ENCODE measurements around the gene TTLL10. TPM values are rescaled to one million over a fixed set of nuclear protein-coding genes. Genes with fewer than 3 reads are reported as not detected.

Gene TTLL10
- polyA plus RNA-seq, 2 of the 4 experiments (the other 2 are of a cell fraction) = not detected

DNA sequence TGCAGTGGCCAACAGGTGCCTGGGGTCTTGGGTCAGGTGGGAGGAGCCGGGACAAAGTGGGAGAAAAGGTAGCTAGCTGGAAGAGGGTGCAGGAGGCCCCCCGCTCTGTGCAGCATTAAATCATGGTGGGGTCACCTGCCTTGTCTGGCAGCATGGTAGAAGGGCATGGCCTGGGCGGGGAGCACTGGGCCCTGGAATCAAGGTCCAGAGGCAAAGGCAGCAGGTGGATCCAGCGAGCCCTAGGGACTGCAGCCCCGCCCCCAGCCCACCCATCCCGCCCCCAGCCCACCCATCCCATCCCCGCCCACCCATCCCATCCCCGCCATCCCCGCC, 16.7 kb upstream of the TTLL10 start (continued):
- TF ChIP-seq, protein P1, sequence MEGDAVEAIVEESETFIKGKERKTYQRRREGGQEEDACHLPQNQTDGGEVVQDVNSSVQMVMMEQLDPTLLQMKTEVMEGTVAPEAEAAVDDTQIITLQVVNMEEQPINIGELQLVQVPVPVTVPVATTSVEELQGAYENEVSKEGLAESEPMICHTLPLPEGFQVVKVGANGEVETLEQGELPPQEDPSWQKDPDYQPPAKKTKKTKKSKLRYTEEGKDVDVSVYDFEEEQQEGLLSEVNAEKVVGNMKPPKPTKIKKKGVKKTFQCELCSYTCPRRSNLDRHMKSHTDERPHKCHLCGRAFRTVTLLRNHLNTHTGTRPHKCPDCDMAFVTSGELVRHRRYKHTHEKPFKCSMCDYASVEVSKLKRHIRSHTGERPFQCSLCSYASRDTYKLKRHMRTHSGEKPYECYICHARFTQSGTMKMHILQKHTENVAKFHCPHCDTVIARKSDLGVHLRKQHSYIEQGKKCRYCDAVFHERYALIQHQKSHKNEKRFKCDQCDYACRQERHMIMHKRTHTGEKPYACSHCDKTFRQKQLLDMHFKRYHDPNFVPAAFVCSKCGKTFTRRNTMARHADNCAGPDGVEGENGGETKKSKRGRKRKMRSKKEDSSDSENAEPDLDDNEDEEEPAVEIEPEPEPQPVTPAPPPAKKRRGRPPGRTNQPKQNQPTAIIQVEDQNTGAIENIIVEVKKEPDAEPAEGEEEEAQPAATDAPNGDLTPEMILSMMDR (IDR thresholded peaks at IDR 0.05) = no peak
- TF ChIP-seq POLR2AphosphoS2 (conservative IDR thresholded peaks at IDR 0.05; ENCODE audit: low read length) (no peak), PHF8 (IDR thresholded peaks at IDR 0.05; ENCODE audit: borderline replicate concordance, low read depth) (no peak), SREBF2 (IDR thresholded peaks at IDR 0.05) (no peak), RCOR1 (IDR thresholded peaks at IDR 0.05; ENCODE audit: low read depth, low read length) (no peak), CBX8 (IDR thresholded peaks at IDR 0.05) (no peak), HOXB5 (CRISPR knock-in tag; IDR thresholded peaks at IDR 0.05) (no peak)
- TF ChIP-seq, protein P2, sequence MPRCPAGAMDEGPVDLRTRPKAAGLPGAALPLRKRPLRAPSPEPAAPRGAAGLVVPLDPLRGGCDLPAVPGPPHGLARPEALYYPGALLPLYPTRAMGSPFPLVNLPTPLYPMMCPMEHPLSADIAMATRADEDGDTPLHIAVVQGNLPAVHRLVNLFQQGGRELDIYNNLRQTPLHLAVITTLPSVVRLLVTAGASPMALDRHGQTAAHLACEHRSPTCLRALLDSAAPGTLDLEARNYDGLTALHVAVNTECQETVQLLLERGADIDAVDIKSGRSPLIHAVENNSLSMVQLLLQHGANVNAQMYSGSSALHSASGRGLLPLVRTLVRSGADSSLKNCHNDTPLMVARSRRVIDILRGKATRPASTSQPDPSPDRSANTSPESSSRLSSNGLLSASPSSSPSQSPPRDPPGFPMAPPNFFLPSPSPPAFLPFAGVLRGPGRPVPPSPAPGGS (IDR thresholded peaks at IDR 0.05) = no peak
- TF ChIP-seq, protein P3, sequence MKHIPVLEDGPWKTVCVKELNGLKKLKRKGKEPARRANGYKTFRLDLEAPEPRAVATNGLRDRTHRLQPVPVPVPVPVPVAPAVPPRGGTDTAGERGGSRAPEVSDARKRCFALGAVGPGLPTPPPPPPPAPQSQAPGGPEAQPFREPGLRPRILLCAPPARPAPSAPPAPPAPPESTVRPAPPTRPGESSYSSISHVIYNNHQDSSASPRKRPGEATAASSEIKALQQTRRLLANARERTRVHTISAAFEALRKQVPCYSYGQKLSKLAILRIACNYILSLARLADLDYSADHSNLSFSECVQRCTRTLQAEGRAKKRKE (CRISPR knock-in tag; IDR thresholded peaks at IDR 0.05; ENCODE audit: low read depth) = no peak

DNA sequence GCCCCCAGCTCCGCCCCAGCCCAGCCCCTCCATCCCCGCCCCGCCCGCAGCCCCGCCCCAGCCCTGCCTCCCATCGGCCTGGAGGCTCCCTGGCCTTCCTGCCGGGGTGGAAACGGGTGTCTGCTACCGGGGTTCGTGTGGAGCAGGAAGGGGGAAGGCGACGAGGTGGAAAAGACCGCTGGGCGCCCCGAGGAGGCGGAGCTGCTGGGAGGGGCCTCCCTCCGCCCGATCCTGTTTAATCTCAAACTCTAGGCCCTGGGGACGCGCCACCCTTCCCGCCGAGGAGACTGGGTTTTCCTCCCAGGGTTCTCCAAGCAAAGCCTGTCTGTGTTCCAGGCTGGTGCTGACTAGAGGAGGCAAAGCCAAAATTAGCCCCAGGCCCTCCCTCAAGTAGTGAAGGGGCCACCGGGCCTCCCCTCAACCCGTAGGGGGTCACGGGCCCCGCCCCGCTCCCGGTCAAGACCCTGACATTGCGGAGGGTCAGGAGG, 16.2 kb upstream of the TTLL10 start:
- FAIRE-seq (no peak), ATAC-seq (peak; percentile 89 to 92), DNase-seq (ENCODE audit: low read depth in 1 of 2, low spot score in 1 of 2) (peak; percentile 74 to 75)
- 21% methylated on average over 4 of the region's 29 CpGs for WGBS (ENCODE audit: missing lambda C conversion rate)
- Histone ChIP-seq H3K4me2 (peak overlapping the region; percentile 100), H3K4me1 (peaks cover 12% of the 10 kb centered on the region), H3K9me3 (no peaks in the 10 kb centered on the region), H3K27ac (peak overlapping the region; percentile 95), H3K4me3 (peak overlapping the region; percentile 54)
- ChIA-PET POLR2A (interaction anchor here (0.5 to 1.0 kb wide), 3 partner anchors 8 to 218 kb away, joined by 3 to 5 read pairs (median 3); partner anchors contain the start of gene AURKAIP1), CTCF (no interaction called here)
- peak; percentile 31 for TF ChIP-seq POLR2A (IDR thresholded peaks at IDR 0.05; ENCODE audit: low read length)
- no peak for TF ChIP-seq JUN (IDR thresholded peaks at IDR 0.05)

DNA sequence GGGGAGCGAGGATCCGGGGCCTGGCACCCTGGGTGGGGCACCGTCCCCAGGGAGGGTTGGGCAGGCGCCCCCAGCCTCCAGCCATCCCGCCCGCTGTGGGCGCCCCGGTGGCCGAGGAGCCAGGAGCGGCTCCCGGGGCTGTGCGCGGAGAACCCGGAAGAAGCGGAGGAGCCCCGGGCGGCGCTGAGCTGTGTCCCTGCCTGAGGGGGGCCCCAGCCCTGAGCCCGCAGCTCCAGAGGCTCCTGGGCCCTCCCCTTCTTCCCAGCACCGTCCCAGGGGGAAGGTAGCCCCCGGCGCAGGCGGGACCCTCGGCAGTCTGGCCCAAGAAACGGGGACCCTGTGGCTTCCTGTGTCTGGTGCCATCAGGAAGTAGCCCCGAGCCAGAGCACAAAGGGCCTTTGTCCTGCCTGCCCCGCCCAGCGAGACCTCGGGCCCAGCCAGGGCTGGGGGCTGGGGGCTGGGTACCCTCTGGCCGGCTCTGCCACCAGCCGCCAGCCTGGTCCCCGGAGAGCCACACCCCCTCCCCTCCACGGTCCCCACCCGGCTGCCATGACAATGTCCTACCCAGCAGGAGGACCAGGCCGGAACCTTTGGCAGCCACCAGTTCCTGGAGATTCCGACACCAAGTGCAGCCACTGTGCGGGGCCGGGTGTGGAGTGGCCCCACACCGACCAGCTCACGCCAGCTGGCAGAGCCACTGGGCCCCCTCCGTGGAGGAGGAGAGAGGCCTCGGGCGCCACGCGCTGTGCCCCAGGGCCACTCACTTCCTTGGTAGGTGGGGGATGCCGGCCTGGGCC, 15.6 kb upstream of the TTLL10 start:
- TF ChIP-seq NR3C1 (IDR thresholded peaks at IDR 0.05) (no peak), ZNF302 (CRISPR knock-in tag; IDR thresholded peaks at IDR 0.05) (no peak), CHD4 (IDR thresholded peaks at IDR 0.05; ENCODE audit: borderline replicate concordance) (no peak), SMC3 (IDR thresholded peaks at IDR 0.05) (no peak), ZSCAN20 (CRISPR knock-in tag; IDR thresholded peaks at IDR 0.05) (no peak), CHD2 (IDR thresholded peaks at IDR 0.05; ENCODE audit: low read length, partially characterized antibody) (no peak), EHMT2 (IDR thresholded peaks at IDR 0.05; ENCODE audit: low read depth) (no peak), SREBF2 (IDR thresholded peaks at IDR 0.05) (no peak), MAZ (IDR thresholded peaks at IDR 0.05; ENCODE audit: borderline replicate concordance, low read depth, low read length) (no peak)
- TF ChIP-seq, protein P4, sequence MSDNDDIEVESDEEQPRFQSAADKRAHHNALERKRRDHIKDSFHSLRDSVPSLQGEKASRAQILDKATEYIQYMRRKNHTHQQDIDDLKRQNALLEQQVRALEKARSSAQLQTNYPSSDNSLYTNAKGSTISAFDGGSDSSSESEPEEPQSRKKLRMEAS (IDR thresholded peaks at IDR 0.05) = no peak
- H3K9me3 ChIP-seq = no peaks in the 10 kb centered on the region
- peak overlapping the region; percentile 54 for H3K4me3 ChIP-seq
- peaks cover 12% of the 10 kb centered on the region for H3K4me1 ChIP-seq
- ATAC-seq (peak; percentile 63 to 65; a peak in 5 of 6 replicates), FAIRE-seq (no peak), DNase-seq (ENCODE audit: low read depth in 1 of 2, low spot score in 1 of 2) (no peak)
- peak overlapping the region; percentile 95 for H3K27ac ChIP-seq
- 86% methylated on average over 8 of the region's 46 CpGs for WGBS (ENCODE audit: missing lambda C conversion rate)
- CTCF ChIA-PET = interaction anchor here (2.2 kb wide), 1 partner anchor 36 kb away, joined by 12 read pairs; no protein-coding TSS in a partner anchor
- POLR2A ChIA-PET = interaction anchor here (0.6 to 1.0 kb wide), 2 partner anchors 8 to 9 kb away, joined by 3 to 5 read pairs; no protein-coding TSS in a partner anchor
- peak overlapping the region; percentile 100 for H3K4me2 ChIP-seq
